Breast epithelium (tissue), 4 donors: ENCODE results near the gene ACSF2. TPM values are rescaled to one million over a fixed set of nuclear protein-coding genes. Genes with fewer than 3 reads are reported as not detected.

Experiments
- DNase-seq, 2 donors: peaks; one replicate each; pipeline ENCODE4 v3.0.0-alpha.2; 2019; ENCODE audit warnings: low spot score in 2 of 2
- H3K27ac ChIP-seq, 2 donors: fragments of 200-600 bp; sonication (generic) in 1 of 2; one replicate each; pipeline ENCODE4 v1.5.1; 2016 to 2019; ENCODE audit warnings: mild to moderate bottlenecking in 1 of 2
- H3K27me3 ChIP-seq, 2 donors: fragments of 200-600 bp; sonication (generic) in 1 of 2; one replicate each; pipeline versions ENCODE4 v1.5.1 to v1.6.0; 2017 to 2019; ENCODE audit warnings: control low read depth in 1 of 2, mild to moderate bottlenecking in 1 of 2
- H3K36me3 ChIP-seq: fragments of 200-600 bp; one replicate; pipeline ENCODE4 v1.5.1; 2019
- H3K4me1 ChIP-seq, 2 donors: fragments of 200-600 bp; sonication (generic); one replicate each; pipeline ENCODE4 v1.5.1; 2016 to 2019; ENCODE audit warnings: control low read depth in 1 of 2
- H3K4me3 ChIP-seq, 3 donors: fragments of 200-600 bp; sonication (generic); 1 replicate in 2 of 3; 2 replicates in 1 of 3; pipeline ENCODE4 v1.5.1; 2016 to 2019; ENCODE audit warnings: mild to moderate bottlenecking in 3 of 3, moderate library complexity in 2 of 3
- H3K9me3 ChIP-seq, 2 donors: fragments of 200-600 bp; sonication (generic) in 1 of 2; one replicate each; pipeline ENCODE4 v1.5.1; 2016 to 2019; ENCODE audit warnings: control low read depth in 1 of 2
- POLR2A ChIP-seq: fragments of 450-650 bp; IDR thresholded peaks from one replicate; pipeline ENCODE4 v1.6.1; 2016; ENCODE audit warnings: antibody characterized with exemption, mild to moderate bottlenecking, moderate library complexity
- POLR2AphosphoS5 ChIP-seq, 3 donors: sonication (generic); formaldehyde crosslinking; IDR thresholded peaks; one replicate each; pipeline ENCODE4 v1.6.1; 2017; ENCODE audit warnings: antibody characterized with exemption in 3 of 3
- intact Hi-C: fragments of 100-400 bp; cut with DNase I; formaldehyde crosslinking; loops from one replicate; pipeline ENCODE4 v1.15.1; 2023; ENCODE audit warnings: low total_unique reads
- total RNA-seq, 3 donors: library from RNA; depleted of rRNA; stranded (reverse); fragments of >200 nt; gene quantifications; one replicate each; pipeline ENCODE4 v1.1.0, GENCODE V29; 2016
- TF ChIP-seq, protein P1 (sequence below), 3 donors: fragments of 450-650 bp; IDR thresholded peaks; one replicate each; pipeline ENCODE4 v1.5.1; 2016 to 2017; ENCODE audit warnings: antibody characterized with exemption in 3 of 3, mild to moderate bottlenecking in 3 of 3, moderate library complexity in 3 of 3

The ACSF2 gene
- total RNA-seq, 3 donors from 2014 or later: 19.4 to 95.4 (median 86.3) TPM

DNA sequence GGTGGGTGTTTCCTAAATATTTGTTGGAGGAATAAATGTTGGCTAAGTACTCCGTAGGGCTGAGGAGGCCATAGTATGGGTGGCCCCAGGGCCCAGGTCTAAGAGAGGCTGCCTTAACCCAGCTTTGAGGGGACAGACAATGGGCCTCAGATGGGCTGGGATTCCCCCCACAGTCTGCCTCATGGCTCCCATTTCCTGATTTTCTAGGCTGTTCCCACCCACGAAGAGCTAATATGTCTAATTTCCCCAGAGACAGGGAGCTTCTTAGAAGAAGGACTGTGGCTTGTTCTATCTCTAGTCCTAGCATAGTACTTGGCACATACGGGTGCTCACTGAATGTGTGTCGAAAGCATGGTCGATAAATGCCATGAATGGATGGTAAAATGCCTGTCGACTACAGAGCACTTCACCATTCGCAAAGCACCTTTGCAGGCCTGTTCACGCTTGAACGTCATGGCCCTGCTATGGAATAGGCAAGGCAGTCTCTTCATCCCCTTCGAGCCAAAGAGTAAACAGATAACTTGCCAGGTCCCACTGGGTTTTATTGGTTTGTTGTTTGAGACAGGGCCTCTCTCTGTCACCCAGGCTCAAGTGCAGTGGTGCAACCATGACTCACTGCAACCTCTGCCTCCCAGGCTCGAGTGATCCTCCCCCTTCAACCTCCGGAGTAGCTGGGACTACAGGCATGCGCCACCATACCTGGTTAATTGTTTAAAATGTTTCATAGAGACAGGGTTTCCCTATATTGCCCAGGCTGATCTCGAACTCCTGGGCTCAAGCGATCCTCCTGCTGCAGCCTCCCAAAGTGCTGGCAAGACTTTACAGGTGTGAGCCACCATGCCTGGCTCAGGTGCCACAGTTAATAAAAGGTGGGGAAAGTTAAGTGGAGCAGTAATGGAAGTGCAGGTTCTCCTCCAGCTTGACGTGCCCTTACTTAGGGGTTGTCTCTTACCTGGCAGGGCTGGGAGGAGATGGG lies 33.0 kb downstream of the ACSF2 start:
- Histone ChIP-seq H3K27me3 (no peaks in the 10 kb centered on the region), H3K9me3 (no peaks in the 10 kb centered on the region), H3K4me1 (no peaks in the 10 kb centered on the region), H3K4me3 (no peak overlapping the region), H3K36me3 (peaks cover 4% of the 10 kb centered on the region), H3K27ac (no peak overlapping the region)
- TF ChIP-seq POLR2A: no peak
- TF ChIP-seq, protein P1, sequence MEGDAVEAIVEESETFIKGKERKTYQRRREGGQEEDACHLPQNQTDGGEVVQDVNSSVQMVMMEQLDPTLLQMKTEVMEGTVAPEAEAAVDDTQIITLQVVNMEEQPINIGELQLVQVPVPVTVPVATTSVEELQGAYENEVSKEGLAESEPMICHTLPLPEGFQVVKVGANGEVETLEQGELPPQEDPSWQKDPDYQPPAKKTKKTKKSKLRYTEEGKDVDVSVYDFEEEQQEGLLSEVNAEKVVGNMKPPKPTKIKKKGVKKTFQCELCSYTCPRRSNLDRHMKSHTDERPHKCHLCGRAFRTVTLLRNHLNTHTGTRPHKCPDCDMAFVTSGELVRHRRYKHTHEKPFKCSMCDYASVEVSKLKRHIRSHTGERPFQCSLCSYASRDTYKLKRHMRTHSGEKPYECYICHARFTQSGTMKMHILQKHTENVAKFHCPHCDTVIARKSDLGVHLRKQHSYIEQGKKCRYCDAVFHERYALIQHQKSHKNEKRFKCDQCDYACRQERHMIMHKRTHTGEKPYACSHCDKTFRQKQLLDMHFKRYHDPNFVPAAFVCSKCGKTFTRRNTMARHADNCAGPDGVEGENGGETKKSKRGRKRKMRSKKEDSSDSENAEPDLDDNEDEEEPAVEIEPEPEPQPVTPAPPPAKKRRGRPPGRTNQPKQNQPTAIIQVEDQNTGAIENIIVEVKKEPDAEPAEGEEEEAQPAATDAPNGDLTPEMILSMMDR (IDR thresholded peaks at IDR 0.05): no peak
- TF ChIP-seq POLR2AphosphoS5 (IDR thresholded peaks at IDR 0.05): no peak
- DNase-seq: no peak
- intact Hi-C loops: no loop called here

DNA sequence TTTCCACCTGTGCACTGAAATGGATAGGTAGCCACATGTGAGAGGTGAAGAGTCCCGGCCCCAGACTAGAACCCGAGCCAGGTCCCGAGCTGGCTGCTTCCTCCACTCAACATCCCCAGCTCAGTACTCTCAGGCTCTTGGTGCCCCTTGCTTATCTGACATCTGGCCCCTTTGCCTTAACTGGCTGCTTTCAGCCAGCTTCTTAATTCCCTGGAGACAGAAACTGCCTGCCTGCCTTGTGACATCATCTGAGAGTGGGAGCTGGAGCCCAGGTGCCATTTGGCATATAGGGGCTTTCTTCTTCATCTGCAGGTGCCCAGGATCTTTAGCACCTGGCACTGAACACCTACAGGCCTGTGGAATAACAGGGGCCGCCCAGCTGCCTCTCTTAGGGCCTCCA lies 33.7 kb downstream of the ACSF2 start:
- H3K36me3 ChIP-seq: peaks cover 4% of the 10 kb centered on the region
- TF ChIP-seq POLR2AphosphoS5 (IDR thresholded peaks at IDR 0.05): no peak
- no peak for TF ChIP-seq POLR2A
- TF ChIP-seq, protein P1 (IDR thresholded peaks at IDR 0.05): no peak
- no peaks in the 10 kb centered on the region for H3K9me3 ChIP-seq
- intact Hi-C loops: no loop called here
- DNase-seq: no peak
- H3K4me1 ChIP-seq: no peaks in the 10 kb centered on the region
- H3K27me3 ChIP-seq: no peaks in the 10 kb centered on the region
- H3K27ac ChIP-seq: no peak overlapping the region
- H3K4me3 ChIP-seq: no peak overlapping the region

DNA sequence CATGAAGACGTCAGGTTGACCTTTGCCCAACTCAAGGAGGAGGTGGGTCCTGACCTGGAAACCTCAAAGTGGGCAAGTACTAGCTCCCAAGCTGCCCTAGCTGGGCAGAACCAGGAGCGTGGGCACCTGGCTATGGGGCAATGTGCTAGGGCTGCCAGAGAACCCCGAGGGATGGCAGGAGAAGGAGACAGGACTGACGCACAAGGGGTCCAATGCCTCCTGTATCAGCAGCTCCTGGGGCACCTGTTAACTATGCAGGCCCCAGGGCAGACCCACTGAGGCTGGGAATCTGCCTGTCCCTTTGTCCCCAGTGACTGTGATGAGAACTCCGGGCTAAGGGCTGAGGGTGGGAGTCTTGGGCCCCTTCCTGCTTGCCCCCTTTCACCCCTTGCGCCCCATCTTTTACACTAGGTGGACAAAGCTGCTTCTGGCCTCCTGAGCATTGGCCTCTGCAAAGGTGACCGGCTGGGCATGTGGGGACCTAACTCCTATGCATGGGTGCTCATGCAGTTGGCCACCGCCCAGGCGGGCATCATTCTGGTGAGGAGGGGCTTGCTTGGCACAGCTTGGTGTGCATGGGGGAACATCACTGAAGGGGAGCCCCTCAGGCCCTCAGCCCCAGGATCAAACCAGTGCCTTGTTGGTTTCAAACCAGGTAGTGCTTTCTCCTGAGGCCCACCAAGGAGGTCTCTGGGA lies 35.0 kb downstream of the ACSF2 start:
- peaks cover 4% of the 10 kb centered on the region for H3K36me3 ChIP-seq
- no peaks in the 10 kb centered on the region for H3K9me3 ChIP-seq
- intact Hi-C loops: no loop called here
- H3K27me3 ChIP-seq: no peaks in the 10 kb centered on the region
- DNase-seq: no peak
- no peaks in the 10 kb centered on the region for H3K4me1 ChIP-seq
- no peak overlapping the region for H3K27ac ChIP-seq
- H3K4me3 ChIP-seq: no peak overlapping the region
- TF ChIP-seq, protein P1 (IDR thresholded peaks at IDR 0.05): no peak
- TF ChIP-seq POLR2A (no peak), POLR2AphosphoS5 (IDR thresholded peaks at IDR 0.05) (no peak)

- Histone ChIP-seq H3K36me3 (peaks cover 4% of the 10 kb centered on the region), H3K4me3 (no peak overlapping the region), H3K9me3 (no peaks in the 10 kb centered on the region), H3K27ac (no peak overlapping the region), H3K4me1 (no peaks in the 10 kb centered on the region), H3K27me3 (no peaks in the 10 kb centered on the region)
- intact Hi-C loops: no loop called here
- TF ChIP-seq POLR2AphosphoS5 (IDR thresholded peaks at IDR 0.05) (no peak), POLR2A (no peak)
- TF ChIP-seq, protein P1 (IDR thresholded peaks at IDR 0.05): no peak
- no peak for DNase-seq
Observed at GRCh38 chr17:50461550-50462132, 35.6 kb downstream of the ACSF2 start.
